KOPT-K1 (cell line): ENCODE measurements around the gene EPB42.
"Not testable (repeated sequence)": the region's sequence is repeated elsewhere in the genome, so short reads cannot be mapped to it uniquely, and the experiment has no call there.

Source experiments
- H3K27ac ChIP-seq: fragments of 200-600 bp; sonication (generic); 2 replicates; pipeline ENCODE4 v1.5.1; 2016; ENCODE audit warnings: antibody characterized with exemption, mild to moderate bottlenecking, low read depth, low read length; ENCODE audit not compliant: poor library complexity, severe bottlenecking
- H3K36me3 ChIP-seq: fragments of 200-600 bp; sonication (generic); 2 replicates; pipeline ENCODE4 v1.5.1; 2017; ENCODE audit warnings: antibody characterized with exemption, mild to moderate bottlenecking, low read length, moderate library complexity; ENCODE audit not compliant: insufficient read depth
- H3K9me3 ChIP-seq: fragments of 200-600 bp; sonication (generic); 2 replicates; pipeline ENCODE4 v1.5.1; 2017; ENCODE audit warnings: antibody characterized with exemption, low read length, mild to moderate bottlenecking; ENCODE audit not compliant: insufficient read depth, poor library complexity, severe bottlenecking

The EPB42 gene

GRCh38 chr15:43226436-43227305, 5.9 kb upstream of the EPB42 start:
- Histone ChIP-seq H3K36me3 (no peaks in the 10 kb centered on the region), H3K27ac (no peak overlapping the region), H3K9me3 (no peaks in the 10 kb centered on the region)

- H3K27ac ChIP-seq, H3K9me3 ChIP-seq, H3K36me3 ChIP-seq: not testable (repeated sequence)
Measured at GRCh38 chr15:43225950-43226255, 5.1 kb upstream of the EPB42 start.

- H3K36me3 ChIP-seq: no peaks in the 10 kb centered on the region
- no peaks in the 10 kb centered on the region for H3K9me3 ChIP-seq
- no peak overlapping the region for H3K27ac ChIP-seq
Measured at GRCh38 chr15:43225201-43225949, 4.6 kb upstream of the EPB42 start.

GRCh38 chr15:43221422-43221821, 604 bp upstream of the EPB42 start:
- Histone ChIP-seq H3K36me3 (no peaks in the 10 kb centered on the region), H3K27ac (no peak overlapping the region), H3K9me3 (no peaks in the 10 kb centered on the region)

- no peaks in the 10 kb centered on the region for H3K36me3 ChIP-seq
- no peak overlapping the region for H3K27ac ChIP-seq
- H3K9me3 ChIP-seq: no peaks in the 10 kb centered on the region
Measured at GRCh38 chr15:43219929-43220928, 589 bp downstream of the EPB42 start.

GRCh38 chr15:43218908-43219706, 1.7 kb downstream of the EPB42 start:
- H3K36me3 ChIP-seq: no peaks in the 10 kb centered on the region
- H3K9me3 ChIP-seq: no peaks in the 10 kb centered on the region
- H3K27ac ChIP-seq: no peak overlapping the region

- H3K9me3 ChIP-seq: no peaks in the 10 kb centered on the region
- H3K36me3 ChIP-seq: no peaks in the 10 kb centered on the region
- no peak overlapping the region for H3K27ac ChIP-seq
Measured at GRCh38 chr15:43215961-43216360, 4.9 kb downstream of the EPB42 start.

GRCh38 chr15:43214592-43215295, 6.1 kb downstream of the EPB42 start:
- no peaks in the 10 kb centered on the region for H3K36me3 ChIP-seq
- H3K9me3 ChIP-seq: no peaks in the 10 kb centered on the region
- no peak overlapping the region for H3K27ac ChIP-seq

GRCh38 chr15:43214169-43214568, 6.6 kb downstream of the EPB42 start:
- H3K9me3 ChIP-seq: no peaks in the 10 kb centered on the region

GRCh38 chr15:43213466-43213865, 7.4 kb downstream of the EPB42 start:
- Histone ChIP-seq H3K36me3 (no peaks in the 10 kb centered on the region), H3K27ac (no peak overlapping the region), H3K9me3 (no peaks in the 10 kb centered on the region)

More at GRCh38 chr15:43214169-43214568, 6.6 kb downstream of the EPB42 start:
- Histone ChIP-seq H3K27ac (no peak overlapping the region), H3K36me3 (no peaks in the 10 kb centered on the region)

- no peaks in the 10 kb centered on the region for H3K36me3 ChIP-seq
- no peaks in the 10 kb centered on the region for H3K9me3 ChIP-seq
- no peak overlapping the region for H3K27ac ChIP-seq
Measured at GRCh38 chr15:43212951-43213350, 7.9 kb downstream of the EPB42 start.

GRCh38 chr15:43212299-43212698, 8.5 kb downstream of the EPB42 start:
- H3K27ac ChIP-seq: no peak overlapping the region
- no peaks in the 10 kb centered on the region for H3K36me3 ChIP-seq
- H3K9me3 ChIP-seq: no peaks in the 10 kb centered on the region

- Histone ChIP-seq H3K36me3 (no peaks in the 10 kb centered on the region), H3K27ac (no peak overlapping the region), H3K9me3 (no peaks in the 10 kb centered on the region)
Measured at GRCh38 chr15:43211224-43211735, 9.5 kb downstream of the EPB42 start.
